Esophagus squamous epithelium (tissue), 5 donors: Measurements from ENCODE around the gene NUDT19. TPM values are rescaled to one million over a fixed set of nuclear protein-coding genes. Genes with fewer than 3 reads are reported as not detected.
"Not testable (repeated sequence)": the region's sequence is repeated elsewhere in the genome, so short reads cannot be mapped to it uniquely, and the experiment has no call there.

Experiments
- DNase-seq: peaks from one replicate; lab custom pipeline; 2025; lab: John Stamatoyannopoulos, UW
- H3K27ac ChIP-seq, 4 donors: fragments of 200-600 bp; sonication (generic); one replicate each; pipeline ENCODE4 v1.5.1; 2016 to 2019; ENCODE audit warnings: mild to moderate bottlenecking in 1 of 4
- H3K27me3 ChIP-seq, 4 donors: fragments of 200-600 bp; sonication (generic); 1 replicate in 3 of 4; 2 replicates in 1 of 4; pipeline versions ENCODE4 v1.5.1 to v1.6.0; 2017 to 2021; ENCODE audit warnings: antibody characterized with exemption in 1 of 4
- H3K36me3 ChIP-seq, 3 donors: fragments of 200-600 bp; sonication (generic); one replicate each; pipeline ENCODE4 v1.5.1; 2016 to 2019
- H3K4me1 ChIP-seq, 3 donors: fragments of 200-600 bp; sonication (generic); one replicate each; pipeline ENCODE4 v1.5.1; 2017 to 2019
- H3K4me3 ChIP-seq, 4 donors: fragments of 200-600 bp; sonication (generic); 1 replicate in 3 of 4; 2 replicates in 1 of 4; pipeline ENCODE4 v1.5.1; 2016 to 2019; ENCODE audit warnings: mild to moderate bottlenecking in 2 of 4, moderate library complexity in 1 of 4
- H3K9me3 ChIP-seq, 3 donors: fragments of 200-600 bp; sonication (generic); one replicate each; pipeline ENCODE4 v1.5.1; 2016 to 2019
- CTCF ChIP-seq, 6 experiments: fragments of 450-650 bp in 4 of 6; fragments of 200-600 bp in 2 of 6; sonication (generic) in 2 of 6; IDR thresholded peaks; one replicate each; pipeline ENCODE4 v1.5.1; 2016 to 2019; ENCODE audit warnings: antibody characterized with exemption in 6 of 6, mild to moderate bottlenecking in 4 of 6, moderate library complexity in 4 of 6
- POLR2A ChIP-seq, 4 donors: fragments of 450-650 bp; IDR thresholded peaks; one replicate each; pipeline ENCODE4 v1.6.1; 2017; ENCODE audit warnings: antibody characterized with exemption in 4 of 4, mild to moderate bottlenecking in 4 of 4, moderate library complexity in 3 of 4
- WGBS, 2 donors: methylation state at CpG; one replicate each; pipeline ENCODE4 v1.1.5; 2018; 5-methylcytosine and 5-hydroxymethylcytosine counted together
- intact Hi-C: fragments of 100-400 bp; cut with DNase I; formaldehyde crosslinking; loops from one replicate; pipeline ENCODE4 v1.15.0; 2022
- total RNA-seq, 4 donors: library from RNA; depleted of rRNA; stranded (reverse); fragments of >200 nt; gene quantifications; one replicate each; pipeline ENCODE4 v1.1.0, GENCODE V29; 2016
- donor health status: DM: yes; HTN: yes; CAD: no.

The NUDT19 gene
- total RNA-seq, 4 donors from 2014 or later: 13.3 to 20.8 (median 14.1) TPM

- H3K36me3 ChIP-seq: peaks cover 7 to 94% (median 20%) of the 10 kb centered on the region in 3 donors
- DNase-seq: no peak
- peaks cover 0 to 12% (median 0%) of the 10 kb centered on the region in 3 donors for H3K4me1 ChIP-seq
- H3K9me3 ChIP-seq: no peaks in the 10 kb centered on the region
- no peak overlapping the region for H3K27ac ChIP-seq
- no peaks in the 10 kb centered on the region for H3K27me3 ChIP-seq
- intact Hi-C loops: no loop called here
- TF ChIP-seq POLR2A (IDR thresholded peaks at IDR 0.05) (no peak), CTCF (IDR thresholded peaks at IDR 0.05) (no peak)
- no peak overlapping the region for H3K4me3 ChIP-seq
- WGBS, 2 donors: 76 to 87% methylated on average over 5 of the region's 5 CpGs
Measured at GRCh38 chr19:32650671-32651070, 41.0 kb upstream of the NUDT19 start.

- no peak overlapping the region for H3K27ac ChIP-seq
- DNase-seq: no peak
Measured at GRCh38 chr19:32651729-32652140, 39.9 kb upstream of the NUDT19 start.

GRCh38 chr19:32652331-32652730, 39.3 kb upstream of the NUDT19 start:
- peaks cover 7 to 94% (median 18%) of the 10 kb centered on the region in 3 donors for H3K36me3 ChIP-seq
- H3K27ac ChIP-seq, DNase-seq, H3K4me3 ChIP-seq, H3K9me3 ChIP-seq, intact Hi-C loops, H3K27me3 ChIP-seq: not testable (repeated sequence)
- 94% methylated on average over 12 to 13 of the region's 13 CpGs for WGBS, 2 donors
- H3K4me1 ChIP-seq: peaks cover 0 to 12% (median 0%) of the 10 kb centered on the region in 3 donors

More at GRCh38 chr19:32651729-32652140, 39.9 kb upstream of the NUDT19 start:
- intact Hi-C loops: no loop called here
- H3K4me3 ChIP-seq: no peak overlapping the region
- H3K9me3 ChIP-seq: no peaks in the 10 kb centered on the region
- no peaks in the 10 kb centered on the region for H3K27me3 ChIP-seq
- peaks cover 0 to 12% (median 0%) of the 10 kb centered on the region in 3 donors for H3K4me1 ChIP-seq
- 57 to 76% methylated on average over 4 to 5 of the region's 8 CpGs for WGBS, 2 donors
- TF ChIP-seq POLR2A (IDR thresholded peaks at IDR 0.05): no peak
- TF ChIP-seq CTCF (IDR thresholded peaks at IDR 0.05): no peak
- peaks cover 7 to 94% (median 20%) of the 10 kb centered on the region in 3 donors for H3K36me3 ChIP-seq

GRCh38 chr19:32652894-32653598, 38.6 kb upstream of the NUDT19 start:
- 55 to 60% methylated on average over 10 to 11 of the region's 12 CpGs for WGBS, 2 donors
- Histone ChIP-seq H3K4me3 (no peak overlapping the region), H3K27ac (peak overlapping the region in 1 of 4 donors; percentile 6), H3K9me3 (no peaks in the 10 kb centered on the region), H3K36me3 (peaks cover 8 to 94% (median 11%) of the 10 kb centered on the region in 3 donors), H3K27me3 (no peaks in the 10 kb centered on the region), H3K4me1 (peaks cover 0 to 12% (median 0%) of the 10 kb centered on the region in 3 donors)
- TF ChIP-seq CTCF (IDR thresholded peaks at IDR 0.05) (no peak), POLR2A (IDR thresholded peaks at IDR 0.05) (no peak)
- DNase-seq: no peak
- intact Hi-C loops: no loop called here

- Histone ChIP-seq H3K4me3 (no peak overlapping the region), H3K27me3 (no peaks in the 10 kb centered on the region), H3K4me1 (peaks cover 0 to 12% (median 0%) of the 10 kb centered on the region in 3 donors), H3K36me3 (peaks cover 11 to 94% (median 14%) of the 10 kb centered on the region in 3 donors), H3K9me3 (no peaks in the 10 kb centered on the region), H3K27ac (no peak overlapping the region)
- WGBS, 2 donors: 92 to 95% methylated on average over 8 to 11 of the region's 15 CpGs
- no peak for DNase-seq
- TF ChIP-seq POLR2A (IDR thresholded peaks at IDR 0.05): no peak
- TF ChIP-seq CTCF (IDR thresholded peaks at IDR 0.05): no peak
- intact Hi-C loops: no loop called here
Measured at GRCh38 chr19:32653599-32653915, 38.1 kb upstream of the NUDT19 start.

GRCh38 chr19:32656379-32656778, 35.2 kb upstream of the NUDT19 start:
- intact Hi-C loops, H3K27ac ChIP-seq, H3K9me3 ChIP-seq, H3K4me3 ChIP-seq, H3K27me3 ChIP-seq, DNase-seq: not testable (repeated sequence)
- H3K36me3 ChIP-seq: peaks cover 6 to 77% (median 7%) of the 10 kb centered on the region in 3 donors
- 88 to 100% methylated on average over 6 to 8 of the region's 8 CpGs for WGBS, 2 donors
- peaks cover 0 to 12% (median 0%) of the 10 kb centered on the region in 3 donors for H3K4me1 ChIP-seq
